OCI-LY3 (cell line): ENCODE data around the gene HORMAD2.
"Not testable (repeated sequence)": the region's sequence is repeated elsewhere in the genome, so short reads cannot be mapped to it uniquely, and the experiment has no call there.

Source experiments
- H2AFZ ChIP-seq: fragments of 200-600, 300-600 bp; shearing (Covaris generic); 2 replicates; pipeline ENCODE4 v1.6.0; 2014; ENCODE audit warnings: antibody characterized with exemption, low read depth, low read length
- H3K27ac ChIP-seq: fragments of 200-600, 300-600 bp; sonication (generic); 2 replicates; pipeline ENCODE4 v1.5.1; 2014; ENCODE audit warnings: mild to moderate bottlenecking, low read length, moderate library complexity, mixed read lengths
- H3K27me3 ChIP-seq: fragments of 200-600, 300-600 bp; sonication (generic); 2 replicates; pipeline ENCODE4 v1.6.1; 2014; ENCODE audit warnings: low read depth, low read length, mixed read lengths
- H3K36me3 ChIP-seq: fragments of 200-600, 300-600 bp; sonication (generic); replicated peaks from 2 replicates; pipeline ENCODE3; 2014; ENCODE audit warnings: low read depth, low read length, mixed read lengths
- H3K4me1 ChIP-seq: fragments of 300-600, 200-600 bp; sonication (generic); 2 replicates; pipeline ENCODE4 v1.6.1; 2014; ENCODE audit warnings: low read length, mixed read lengths
- H3K4me2 ChIP-seq: fragments of 200-600, 300-600 bp; sonication (generic); 2 replicates; pipeline ENCODE4 v1.6.1; 2014; ENCODE audit warnings: low read length, mixed read lengths
- H3K4me3 ChIP-seq: fragments of 300-600, 200-600 bp; sonication (generic); 2 replicates; pipeline ENCODE4 v1.5.1; 2014; ENCODE audit warnings: antibody characterized with exemption, mild to moderate bottlenecking, low read length, moderate library complexity
- H3K79me2 ChIP-seq: fragments of 300-600, 200-600 bp; shearing (Covaris generic); 2 replicates; pipeline ENCODE4 v1.6.1; 2014; ENCODE audit warnings: mild to moderate bottlenecking, low read length, mixed read lengths
- H3K9ac ChIP-seq: fragments of 300-600, 200-600 bp; shearing (Covaris generic); 2 replicates; pipeline ENCODE4 v1.6.0; 2014; ENCODE audit warnings: mild to moderate bottlenecking, low read length, moderate library complexity
- H3K9me3 ChIP-seq: fragments of 200-600, 300-600 bp; shearing (Covaris generic); 2 replicates; pipeline ENCODE4 v1.6.1; 2014; ENCODE audit warnings: low read length, mixed read lengths; ENCODE audit not compliant: insufficient read depth
- H4K20me1 ChIP-seq: fragments of 200-600, 300-600 bp; sonication (generic); 2 replicates; pipeline ENCODE4 v1.6.1; 2016; ENCODE audit warnings: low read length, mixed read lengths; ENCODE audit not compliant: insufficient read depth
- EZH2phosphoT487 ChIP-seq: fragments of 200-600 bp; shearing (Covaris generic); IDR thresholded peaks from 2 replicates; pipeline ENCODE4 v1.6.1; 2018; ENCODE audit warnings: antibody characterized with exemption, mixed run types, low read depth
- TF ChIP-seq, protein P1 (sequence below): fragments of 200-600, 300-600 bp; sonication (generic); IDR thresholded peaks from 2 replicates; pipeline ENCODE4 v1.5.1; 2014; ENCODE audit warnings: antibody characterized with exemption, low read length, low read depth

HORMAD2 gene

DNA sequence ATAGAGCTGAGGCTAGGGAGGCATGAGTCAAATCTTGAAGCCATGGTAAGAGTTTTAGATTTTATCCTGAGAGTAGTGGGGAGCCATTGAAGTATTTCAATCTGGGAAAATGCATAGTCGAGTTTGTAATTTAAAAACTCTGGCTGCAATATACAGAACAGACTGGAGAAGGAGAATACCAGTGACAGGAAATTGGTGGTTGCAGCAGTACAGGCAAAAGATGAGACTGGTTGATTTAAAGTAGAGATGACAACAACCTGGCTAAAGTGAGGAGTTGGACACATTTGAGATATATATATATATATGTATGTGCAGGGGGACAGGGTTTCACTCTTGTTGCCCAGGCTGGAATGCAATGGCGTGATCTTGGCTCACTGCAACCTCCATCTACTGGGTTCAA, 6.2 kb downstream of the HORMAD2 start:
- no peak overlapping the region for H3K27ac ChIP-seq
- no peak overlapping the region for H3K9ac ChIP-seq
- H4K20me1 ChIP-seq, result no peaks in the 10 kb centered on the region
- no peaks in the 10 kb centered on the region for H3K9me3 ChIP-seq
- H3K36me3 ChIP-seq, result no peaks in the 10 kb centered on the region
- no peaks in the 10 kb centered on the region for H3K4me1 ChIP-seq
- no peak overlapping the region for H3K4me2 ChIP-seq
- no peak overlapping the region for H3K4me3 ChIP-seq
- peaks cover 12% of the 10 kb centered on the region for H3K27me3 ChIP-seq
- no peak for TF ChIP-seq EZH2phosphoT487
- TF ChIP-seq, protein P1, sequence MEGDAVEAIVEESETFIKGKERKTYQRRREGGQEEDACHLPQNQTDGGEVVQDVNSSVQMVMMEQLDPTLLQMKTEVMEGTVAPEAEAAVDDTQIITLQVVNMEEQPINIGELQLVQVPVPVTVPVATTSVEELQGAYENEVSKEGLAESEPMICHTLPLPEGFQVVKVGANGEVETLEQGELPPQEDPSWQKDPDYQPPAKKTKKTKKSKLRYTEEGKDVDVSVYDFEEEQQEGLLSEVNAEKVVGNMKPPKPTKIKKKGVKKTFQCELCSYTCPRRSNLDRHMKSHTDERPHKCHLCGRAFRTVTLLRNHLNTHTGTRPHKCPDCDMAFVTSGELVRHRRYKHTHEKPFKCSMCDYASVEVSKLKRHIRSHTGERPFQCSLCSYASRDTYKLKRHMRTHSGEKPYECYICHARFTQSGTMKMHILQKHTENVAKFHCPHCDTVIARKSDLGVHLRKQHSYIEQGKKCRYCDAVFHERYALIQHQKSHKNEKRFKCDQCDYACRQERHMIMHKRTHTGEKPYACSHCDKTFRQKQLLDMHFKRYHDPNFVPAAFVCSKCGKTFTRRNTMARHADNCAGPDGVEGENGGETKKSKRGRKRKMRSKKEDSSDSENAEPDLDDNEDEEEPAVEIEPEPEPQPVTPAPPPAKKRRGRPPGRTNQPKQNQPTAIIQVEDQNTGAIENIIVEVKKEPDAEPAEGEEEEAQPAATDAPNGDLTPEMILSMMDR, result no peak
- no peak overlapping the region for H2AFZ ChIP-seq
- no peaks in the 10 kb centered on the region for H3K79me2 ChIP-seq

DNA sequence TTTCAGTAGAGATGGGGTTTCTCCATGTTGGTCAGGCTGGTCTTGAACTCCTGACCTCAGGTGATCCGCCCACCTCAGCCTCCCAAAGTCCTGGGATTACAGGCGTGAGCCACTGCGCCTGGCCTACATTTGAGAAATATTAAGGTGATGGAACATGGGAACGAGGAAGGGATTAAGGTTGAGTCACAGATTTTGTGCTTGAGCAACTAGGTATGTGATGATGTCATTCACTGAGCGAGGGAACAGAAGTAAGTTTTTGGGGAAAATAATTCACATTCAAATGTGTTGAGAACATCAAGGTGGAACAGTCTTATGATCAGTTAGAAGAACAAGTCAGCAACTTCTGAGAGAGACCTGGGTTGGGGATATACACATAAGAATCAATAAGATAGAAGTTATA, 6.8 kb downstream of the HORMAD2 start:
- H3K36me3 ChIP-seq, H3K79me2 ChIP-seq, H3K27ac ChIP-seq, H3K9me3 ChIP-seq, H3K4me3 ChIP-seq, H3K4me1 ChIP-seq, H4K20me1 ChIP-seq, H3K9ac ChIP-seq, H3K4me2 ChIP-seq, H2AFZ ChIP-seq: not testable (repeated sequence)
- peaks cover 13% of the 10 kb centered on the region for H3K27me3 ChIP-seq

DNA sequence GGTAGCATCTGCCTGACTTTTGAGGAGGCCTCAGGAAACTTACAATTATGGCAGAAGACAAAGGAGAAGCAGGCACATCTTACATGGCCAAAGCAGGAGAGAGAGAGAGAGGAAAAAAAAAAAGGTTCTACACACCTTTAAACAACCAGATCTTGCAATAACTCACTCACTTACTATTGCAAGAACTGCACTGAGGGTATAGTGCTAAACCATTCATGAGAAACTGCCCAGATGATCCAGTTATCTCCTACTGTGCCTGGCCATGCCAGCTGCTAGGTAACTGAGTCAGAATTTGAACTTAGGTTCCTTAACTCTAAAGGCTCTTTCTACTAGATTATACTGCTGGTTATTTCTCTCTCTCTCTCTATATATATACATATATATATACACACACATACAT, 7.3 kb downstream of the HORMAD2 start:
- Histone ChIP-seq H3K9ac (no peak overlapping the region), H3K27ac (no peak overlapping the region), H3K79me2 (no peaks in the 10 kb centered on the region), H3K4me1 (no peaks in the 10 kb centered on the region), H3K4me2 (no peak overlapping the region), H4K20me1 (no peaks in the 10 kb centered on the region), H3K36me3 (no peaks in the 10 kb centered on the region), H3K27me3 (peaks cover 18% of the 10 kb centered on the region), H2AFZ (no peak overlapping the region), H3K9me3 (no peaks in the 10 kb centered on the region), H3K4me3 (no peak overlapping the region)
- no peak for TF ChIP-seq EZH2phosphoT487
- TF ChIP-seq, protein P1, result no peak

DNA sequence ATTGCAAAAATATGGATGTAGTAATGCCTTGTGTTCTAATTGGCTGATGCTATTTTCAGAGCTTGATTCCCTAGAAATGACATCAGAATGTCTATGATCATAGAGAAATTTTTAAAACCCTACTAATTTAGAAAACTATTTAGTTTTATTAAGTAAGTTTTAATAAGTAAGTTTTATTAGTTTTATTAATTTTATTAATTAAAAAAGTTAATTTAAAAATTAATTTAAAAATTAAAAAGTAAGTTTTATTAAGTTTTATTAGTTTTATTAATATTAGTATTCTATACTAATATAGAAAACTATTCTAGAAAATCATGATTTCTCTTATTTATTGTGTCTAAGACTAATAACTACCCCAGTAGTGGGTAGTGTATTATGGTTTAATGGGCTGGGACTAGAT, 8.2 kb downstream of the HORMAD2 start:
- TF ChIP-seq EZH2phosphoT487, result no peak
- TF ChIP-seq, protein P1, result no peak
- no peaks in the 10 kb centered on the region for H3K79me2 ChIP-seq
- no peak overlapping the region for H3K27ac ChIP-seq
- H3K4me2 ChIP-seq, result no peak overlapping the region
- H3K4me1 ChIP-seq, result no peaks in the 10 kb centered on the region
- H3K36me3 ChIP-seq, result no peaks in the 10 kb centered on the region
- peaks cover 27% of the 10 kb centered on the region for H3K27me3 ChIP-seq
- H3K4me3 ChIP-seq, result no peak overlapping the region
- no peak overlapping the region for H2AFZ ChIP-seq
- no peaks in the 10 kb centered on the region for H3K9me3 ChIP-seq
- H3K9ac ChIP-seq, result no peak overlapping the region
- H4K20me1 ChIP-seq, result no peaks in the 10 kb centered on the region

DNA sequence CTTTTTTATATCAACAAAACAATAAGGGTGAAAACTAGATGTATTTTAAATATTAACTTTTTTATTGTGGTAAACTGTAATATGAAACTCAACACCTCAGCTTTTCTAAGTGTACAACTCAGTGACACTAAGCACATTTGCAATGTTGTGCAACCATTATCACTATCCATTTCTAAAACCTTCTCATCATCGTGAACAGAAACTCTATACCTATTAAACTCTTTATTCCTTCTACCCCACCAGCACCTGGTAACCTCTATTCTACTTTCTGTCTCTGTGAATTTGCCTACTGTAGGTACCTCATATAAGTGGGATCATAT, 9.4 kb downstream of the HORMAD2 start:
- Histone ChIP-seq H2AFZ (peak overlapping the region; percentile 24; the same call in 1 of the 2 replicates), H3K27ac (no peak overlapping the region), H3K4me3 (peak overlapping the region; percentile 58; the same call in 1 of the 2 replicates), H3K36me3 (no peaks in the 10 kb centered on the region), H3K79me2 (no peaks in the 10 kb centered on the region), H3K4me2 (peak overlapping the region; percentile 79), H3K4me1 (no peaks in the 10 kb centered on the region), H4K20me1 (no peaks in the 10 kb centered on the region), H3K27me3 (peaks cover 34% of the 10 kb centered on the region), H3K9me3 (no peaks in the 10 kb centered on the region), H3K9ac (no peak overlapping the region)
- no peak for TF ChIP-seq EZH2phosphoT487
- TF ChIP-seq, protein P1, result no peak
